Upper lobe of left lung (tissue), 4 donors: ENCODE measurements around the gene ZNF488.

Source experiments
- POLR2A ChIP-seq, 4 donors: fragments of 450-650 bp; IDR thresholded peaks; one replicate each; pipeline ENCODE4 v1.5.1; 2016 to 2017; ENCODE audit warnings: antibody characterized with exemption in 4 of 4, mild to moderate bottlenecking in 2 of 4
- POLR2AphosphoS5 ChIP-seq, 2 donors: sonication (generic); formaldehyde crosslinking; IDR thresholded peaks; one replicate each; pipeline ENCODE4 v1.5.1; 2017; ENCODE audit warnings: antibody characterized with exemption in 2 of 2
- TF ChIP-seq, protein P1 (sequence below), 6 experiments: fragments of 450-650 bp in 4 of 6; fragments of 200-600 bp in 2 of 6; sonication (generic) in 2 of 6; IDR thresholded peaks; one replicate each; pipeline ENCODE4 v1.5.1; 2016 to 2019; ENCODE audit warnings: antibody characterized with exemption in 6 of 6

- TF ChIP-seq, protein P1, sequence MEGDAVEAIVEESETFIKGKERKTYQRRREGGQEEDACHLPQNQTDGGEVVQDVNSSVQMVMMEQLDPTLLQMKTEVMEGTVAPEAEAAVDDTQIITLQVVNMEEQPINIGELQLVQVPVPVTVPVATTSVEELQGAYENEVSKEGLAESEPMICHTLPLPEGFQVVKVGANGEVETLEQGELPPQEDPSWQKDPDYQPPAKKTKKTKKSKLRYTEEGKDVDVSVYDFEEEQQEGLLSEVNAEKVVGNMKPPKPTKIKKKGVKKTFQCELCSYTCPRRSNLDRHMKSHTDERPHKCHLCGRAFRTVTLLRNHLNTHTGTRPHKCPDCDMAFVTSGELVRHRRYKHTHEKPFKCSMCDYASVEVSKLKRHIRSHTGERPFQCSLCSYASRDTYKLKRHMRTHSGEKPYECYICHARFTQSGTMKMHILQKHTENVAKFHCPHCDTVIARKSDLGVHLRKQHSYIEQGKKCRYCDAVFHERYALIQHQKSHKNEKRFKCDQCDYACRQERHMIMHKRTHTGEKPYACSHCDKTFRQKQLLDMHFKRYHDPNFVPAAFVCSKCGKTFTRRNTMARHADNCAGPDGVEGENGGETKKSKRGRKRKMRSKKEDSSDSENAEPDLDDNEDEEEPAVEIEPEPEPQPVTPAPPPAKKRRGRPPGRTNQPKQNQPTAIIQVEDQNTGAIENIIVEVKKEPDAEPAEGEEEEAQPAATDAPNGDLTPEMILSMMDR (IDR thresholded peaks at IDR 0.05) = no peak
- TF ChIP-seq POLR2A (IDR thresholded peaks at IDR 0.05) (no peak), POLR2AphosphoS5 (IDR thresholded peaks at IDR 0.05) (no peak)
Observed at GRCh38 chr10:47369251-47369894, 14.7 kb downstream of the ZNF488 start.
